ENCODE measurements around the gene ENTR1.

The ENTR1 gene

DNA sequence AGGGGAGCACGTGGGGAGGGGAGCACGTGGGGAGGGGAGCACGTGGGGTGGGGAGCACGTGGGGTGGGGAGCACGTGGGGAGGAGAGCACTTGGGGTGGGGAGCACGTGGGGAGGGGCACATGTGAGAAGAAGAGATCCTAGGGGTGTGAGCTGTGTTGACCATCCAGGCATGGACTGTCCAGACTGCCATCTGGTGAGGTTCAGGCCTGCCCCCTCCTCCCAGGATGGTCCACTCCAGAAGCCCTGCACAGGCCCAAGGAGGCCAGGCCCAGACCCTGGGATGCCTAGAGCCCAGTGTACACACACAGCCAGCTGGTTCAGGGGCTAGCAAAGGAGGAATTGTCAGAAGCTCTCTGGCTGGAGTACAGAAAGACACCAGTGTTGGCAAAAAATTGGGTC, 12.8 kb downstream of the ENTR1 start:
- TF ChIP-seq CTCF (IDR thresholded peaks at IDR 0.05; ENCODE audit: low read depth, low read length, missing control alignments) = no peak
- in situ Hi-C loops (cut with HindIII; ENCODE audit: low sequenced_read_pairs) = no loop called here
- no peak overlapping the region for H3K4me3 ChIP-seq (ENCODE audit: low read depth, low read length)
- no peak for DNase-seq (ENCODE audit: low read depth)

GRCh38 chr9:136396219-136396515, 14.2 kb downstream of the ENTR1 start:
- in situ Hi-C loops (cut with HindIII; ENCODE audit: low sequenced_read_pairs) = no loop called here

DNA sequence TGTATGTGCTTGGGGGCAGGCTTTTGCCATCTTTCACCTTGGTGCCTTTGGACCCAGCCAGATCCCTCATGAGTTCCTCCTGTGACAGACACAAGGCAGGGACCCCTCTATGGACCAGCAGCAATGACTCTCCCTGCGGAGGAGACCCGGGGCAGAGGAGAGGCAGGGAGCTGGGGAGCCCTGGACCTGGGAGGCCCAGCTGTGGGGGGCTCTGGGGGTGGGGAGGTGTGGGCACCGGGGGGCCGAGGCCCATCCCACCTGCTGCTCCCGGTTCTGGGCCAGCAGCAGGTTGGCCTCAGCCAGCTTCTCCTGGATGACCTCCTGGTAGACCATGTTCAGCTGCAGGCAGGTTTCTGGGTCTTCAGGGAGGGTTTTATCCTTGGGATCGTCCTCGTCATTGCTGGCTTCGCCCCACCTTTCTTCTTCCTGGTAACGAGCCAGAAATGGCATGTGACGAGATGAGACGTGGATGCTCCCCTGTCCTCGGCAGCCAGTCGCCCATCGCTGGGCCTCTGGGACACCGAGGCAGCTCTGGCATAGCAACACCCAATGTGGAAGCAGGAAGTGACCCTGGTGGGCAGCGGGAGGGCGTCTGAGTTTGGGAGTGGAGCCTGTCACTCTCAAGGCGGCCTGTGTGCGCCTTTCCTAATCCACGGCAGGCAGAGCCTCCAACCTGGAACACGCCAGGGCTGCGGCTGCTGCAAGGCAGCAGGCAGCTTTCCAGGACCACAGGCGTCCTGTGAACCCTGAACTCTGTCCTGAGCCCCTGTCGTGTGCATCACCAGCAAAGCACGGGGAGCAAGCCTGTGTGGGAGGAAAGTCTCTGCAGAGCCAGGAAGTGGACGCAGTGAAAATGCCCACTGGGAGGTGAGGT, 14.8 kb downstream of the ENTR1 start:
- DNase-seq (ENCODE audit: low read depth) = no peak
- no peak for TF ChIP-seq CTCF (IDR thresholded peaks at IDR 0.05; ENCODE audit: low read depth, low read length, missing control alignments)
- no peak overlapping the region for H3K4me3 ChIP-seq (ENCODE audit: low read depth, low read length)
- in situ Hi-C loops (cut with HindIII; ENCODE audit: low sequenced_read_pairs) = no loop called here

More at GRCh38 chr9:136396219-136396515, 14.2 kb downstream of the ENTR1 start:
- H3K4me3 ChIP-seq (ENCODE audit: low read depth, low read length) = no peak overlapping the region
- no peak for DNase-seq (ENCODE audit: low read depth)
- TF ChIP-seq CTCF (IDR thresholded peaks at IDR 0.05; ENCODE audit: low read depth, low read length, missing control alignments) = no peak

GRCh38 chr9:136395020-136395340, 15.4 kb downstream of the ENTR1 start:
- TF ChIP-seq CTCF (IDR thresholded peaks at IDR 0.05; ENCODE audit: low read depth, low read length, missing control alignments) = no peak
- in situ Hi-C loops (cut with HindIII; ENCODE audit: low sequenced_read_pairs) = no loop called here
- H3K4me3 ChIP-seq (ENCODE audit: low read depth, low read length) = no peak overlapping the region
- DNase-seq (ENCODE audit: low read depth) = no peak

DNA sequence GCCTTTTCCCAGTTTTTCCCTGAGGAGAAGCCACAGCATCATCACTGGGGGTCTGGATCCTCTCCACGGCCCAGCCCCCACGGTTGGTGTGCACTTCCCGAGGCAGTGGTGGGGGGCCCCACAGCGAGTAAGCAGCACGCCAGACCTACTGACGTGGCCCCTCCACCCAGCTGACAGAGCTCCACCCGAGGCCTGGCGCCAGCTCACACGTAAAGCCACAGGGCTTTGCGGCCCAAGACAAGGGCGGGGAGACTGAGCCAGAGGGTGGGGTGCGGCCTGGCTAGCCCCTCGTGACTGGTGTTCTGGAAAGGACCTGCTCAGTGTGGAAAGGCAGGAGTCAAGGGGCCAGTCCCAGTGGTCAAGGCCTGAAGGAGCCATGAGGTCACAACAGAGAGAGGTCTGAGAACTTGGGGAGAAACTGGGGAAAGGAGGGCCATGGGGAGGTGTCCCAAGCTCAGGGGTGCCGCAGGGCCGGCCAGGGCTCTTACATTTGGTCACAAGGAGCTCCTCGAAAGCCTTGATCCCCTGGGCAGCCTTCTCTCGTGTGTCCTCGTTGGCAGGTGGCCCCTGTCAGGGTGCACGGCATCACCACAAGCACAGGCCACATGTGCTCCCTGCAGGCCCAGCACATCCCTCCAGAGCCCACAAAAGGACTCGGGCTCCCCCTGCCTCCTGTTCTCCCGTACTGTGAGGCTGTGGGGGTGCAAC, 15.9 kb downstream of the ENTR1 start:
- DNase-seq (ENCODE audit: low read depth) = no peak
- no peak overlapping the region for H3K4me3 ChIP-seq (ENCODE audit: low read depth, low read length)
- TF ChIP-seq CTCF (IDR thresholded peaks at IDR 0.05; ENCODE audit: low read depth, low read length, missing control alignments) = no peak
- in situ Hi-C loops (cut with HindIII; ENCODE audit: low sequenced_read_pairs) = no loop called here

DNA sequence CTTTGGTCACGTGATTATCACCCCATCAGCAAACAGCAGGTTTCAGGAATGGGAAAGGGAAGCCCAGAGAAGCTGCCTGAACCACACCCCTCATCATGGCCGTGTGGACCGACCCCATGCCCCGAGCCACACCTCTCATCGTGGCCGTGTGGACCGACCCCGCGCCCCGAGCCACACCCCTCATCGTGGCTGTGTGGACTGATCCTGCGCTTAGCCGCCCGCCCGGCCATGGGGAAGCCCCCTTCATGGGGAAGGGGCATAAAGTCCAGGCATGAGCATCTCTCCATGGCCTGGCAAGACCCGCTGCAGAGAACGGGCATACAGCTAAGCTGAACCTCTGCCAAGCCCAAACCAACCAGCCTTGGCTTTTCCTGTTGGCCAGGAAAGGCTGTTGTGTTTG, 16.9 kb downstream of the ENTR1 start:
- H3K4me3 ChIP-seq (ENCODE audit: low read depth, low read length) = no peak overlapping the region
- in situ Hi-C loops (cut with HindIII; ENCODE audit: low sequenced_read_pairs) = no loop called here
- no peak for DNase-seq (ENCODE audit: low read depth)
- TF ChIP-seq CTCF (IDR thresholded peaks at IDR 0.05; ENCODE audit: low read depth, low read length, missing control alignments) = no peak

All from astrocyte of the cerebellum (primary cell).